ENCODE data around the gene MAP2K2.

MAP2K2 gene

GRCh38 chr19:4077800-4078684 lies 45.9 kb downstream of the MAP2K2 start:
- DNase-seq (ENCODE audit: low read depth, low spot score) = no peak

- DNase-seq (ENCODE audit: low read depth, low spot score) = no peak
Observed at GRCh38 chr19:4077007-4077374, 46.9 kb downstream of the MAP2K2 start.

GRCh38 chr19:4075373-4075772 lies 48.5 kb downstream of the MAP2K2 start:
- no peak for DNase-seq (ENCODE audit: low read depth, low spot score)

DNA sequence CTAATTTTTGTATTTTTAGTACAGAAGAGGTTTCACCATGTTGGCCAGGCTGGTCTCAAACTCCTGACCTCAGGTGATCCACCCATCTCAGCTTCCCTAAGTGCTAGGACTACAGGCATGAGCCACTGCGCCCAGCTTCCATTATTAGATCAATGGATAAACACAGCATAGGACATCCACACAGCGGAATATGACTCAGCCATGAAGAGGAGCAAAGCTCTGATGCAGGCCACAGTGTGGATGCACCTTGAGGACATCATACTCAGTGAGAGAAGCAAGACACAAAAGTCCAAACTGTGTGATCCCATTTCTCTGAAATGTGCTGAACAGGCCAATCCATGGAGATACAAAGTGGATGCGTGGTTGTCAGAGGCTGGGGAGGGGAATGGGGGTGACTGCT lies 52.3 kb downstream of the MAP2K2 start:
- no peak for DNase-seq (ENCODE audit: low read depth, low spot score)

GRCh38 chr19:4069331-4069959 lies 54.5 kb downstream of the MAP2K2 start:
- no peak for DNase-seq (ENCODE audit: low read depth, low spot score)

GRCh38 chr19:4068047-4068966 lies 55.6 kb downstream of the MAP2K2 start:
- DNase-seq (ENCODE audit: low read depth, low spot score) = no peak

GRCh38 chr19:4067396-4068046 lies 56.4 kb downstream of the MAP2K2 start:
- DNase-seq (ENCODE audit: low read depth, low spot score) = no peak

- peak; percentile 47 for DNase-seq (ENCODE audit: low read depth, low spot score)
Observed at GRCh38 chr19:4066682-4067395, 57.1 kb downstream of the MAP2K2 start, which contains the start of gene ZBTB7A. ZBTB7A (minus strand) TSS chr19:4066899; CDS start chr19:4055232, 11,667 bp downstream.

DNA sequence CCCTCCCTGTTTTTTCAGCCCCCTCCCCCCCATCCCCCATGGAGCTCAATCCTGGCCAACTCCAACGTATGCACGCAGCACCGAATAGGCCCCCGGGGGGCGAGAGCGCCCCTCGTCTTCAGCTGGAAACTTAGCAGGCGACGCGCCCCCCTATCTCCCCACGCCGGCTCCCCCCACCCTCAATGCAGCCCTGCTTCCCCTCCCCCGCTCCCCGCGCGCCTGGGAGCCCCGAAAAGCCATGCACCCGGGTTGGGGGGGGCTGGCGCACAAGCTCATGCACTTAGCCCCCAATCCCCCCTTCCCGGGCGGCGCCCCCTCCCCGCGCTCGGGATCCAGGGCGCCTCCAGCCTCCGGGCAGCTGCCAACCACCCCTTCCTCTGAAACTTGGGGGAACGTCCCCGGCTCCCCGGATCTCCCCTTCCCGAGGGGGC lies 57.7 kb downstream of the MAP2K2 start:
- no peak for DNase-seq (ENCODE audit: low read depth, low spot score)

DNA sequence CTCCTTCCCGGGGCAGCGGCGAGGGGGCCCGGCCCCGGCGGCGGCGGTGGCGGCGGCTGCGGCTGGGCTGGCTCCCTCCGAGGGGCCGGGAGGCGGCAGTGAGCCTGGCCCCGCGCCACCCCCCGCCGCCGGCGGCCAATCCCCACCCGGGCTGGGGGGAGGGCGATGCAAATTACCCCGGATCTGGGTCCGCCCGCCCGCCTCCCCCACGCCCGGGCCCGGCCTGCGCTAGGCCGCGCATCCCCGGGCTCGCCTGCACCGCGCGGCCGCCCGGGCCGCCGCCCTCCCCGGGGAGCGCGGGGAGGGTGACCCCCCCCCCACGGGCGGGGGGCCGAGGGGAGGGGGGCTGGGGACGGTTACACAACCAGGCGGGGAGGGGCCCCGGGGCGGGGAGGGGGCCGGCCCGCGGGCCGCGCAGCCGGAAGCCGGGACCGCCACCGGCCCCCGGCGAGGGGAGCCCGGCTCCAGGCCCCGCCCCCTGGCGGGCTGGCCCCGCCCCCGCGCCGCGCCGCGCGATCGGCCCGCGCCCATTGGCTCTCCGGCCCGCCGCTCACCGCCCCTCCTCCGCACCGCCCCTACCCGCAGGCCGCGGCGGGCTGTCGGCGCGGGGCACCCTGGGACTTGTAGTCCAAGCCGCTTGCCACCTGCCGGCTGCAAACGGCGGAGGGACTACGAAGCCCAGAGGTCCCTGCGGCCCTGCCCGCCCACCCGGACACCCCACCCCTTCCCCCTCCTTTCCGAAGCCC lies 58.3 kb downstream of the MAP2K2 start:
- DNase-seq (ENCODE audit: low read depth, low spot score) = peak; percentile 93

GRCh38 chr19:4064496-4065260 lies 59.2 kb downstream of the MAP2K2 start:
- DNase-seq (ENCODE audit: low read depth, low spot score) = no peak

GRCh38 chr19:4064149-4064495 lies 59.8 kb downstream of the MAP2K2 start:
- no peak for DNase-seq (ENCODE audit: low read depth, low spot score)

DNA sequence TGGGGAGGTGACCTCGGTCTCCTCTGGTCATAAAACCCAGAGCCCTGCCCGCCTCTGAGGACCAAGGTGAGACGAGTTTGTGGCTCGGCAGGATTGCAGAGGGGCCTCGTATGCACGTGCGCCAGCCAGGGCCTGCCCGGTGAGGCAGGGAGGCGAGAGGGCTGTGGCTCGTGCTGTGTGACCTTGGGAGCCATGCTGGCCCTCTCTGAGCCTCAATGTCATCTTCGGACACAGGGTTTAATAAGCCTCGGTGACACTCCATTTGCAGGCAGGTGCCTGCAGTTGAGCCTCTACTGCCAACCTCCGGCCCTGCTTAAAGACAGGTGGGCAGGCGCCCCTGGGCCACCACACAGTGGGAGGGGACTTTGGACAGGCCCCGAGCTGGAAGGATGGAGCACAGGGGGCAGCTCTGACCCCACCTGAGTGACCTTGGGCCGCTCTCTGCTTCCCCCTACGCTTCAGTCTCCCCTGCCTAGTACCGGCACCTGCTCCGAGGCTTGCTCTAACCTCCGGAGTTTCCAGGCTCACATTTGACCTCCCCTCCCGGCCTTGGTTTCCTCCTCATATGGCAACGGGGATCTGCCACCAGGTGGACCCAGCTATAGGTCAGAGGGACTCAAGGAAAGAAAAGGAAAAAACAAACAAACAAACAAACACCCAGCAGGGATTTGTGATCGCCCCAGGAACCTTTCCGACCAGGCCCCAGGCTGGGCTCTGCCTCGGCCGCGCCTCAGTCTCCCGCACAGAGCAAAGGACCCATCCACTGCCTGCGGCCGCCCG lies 60.4 kb downstream of the MAP2K2 start:
- no peak for DNase-seq (ENCODE audit: low read depth, low spot score)

DNA sequence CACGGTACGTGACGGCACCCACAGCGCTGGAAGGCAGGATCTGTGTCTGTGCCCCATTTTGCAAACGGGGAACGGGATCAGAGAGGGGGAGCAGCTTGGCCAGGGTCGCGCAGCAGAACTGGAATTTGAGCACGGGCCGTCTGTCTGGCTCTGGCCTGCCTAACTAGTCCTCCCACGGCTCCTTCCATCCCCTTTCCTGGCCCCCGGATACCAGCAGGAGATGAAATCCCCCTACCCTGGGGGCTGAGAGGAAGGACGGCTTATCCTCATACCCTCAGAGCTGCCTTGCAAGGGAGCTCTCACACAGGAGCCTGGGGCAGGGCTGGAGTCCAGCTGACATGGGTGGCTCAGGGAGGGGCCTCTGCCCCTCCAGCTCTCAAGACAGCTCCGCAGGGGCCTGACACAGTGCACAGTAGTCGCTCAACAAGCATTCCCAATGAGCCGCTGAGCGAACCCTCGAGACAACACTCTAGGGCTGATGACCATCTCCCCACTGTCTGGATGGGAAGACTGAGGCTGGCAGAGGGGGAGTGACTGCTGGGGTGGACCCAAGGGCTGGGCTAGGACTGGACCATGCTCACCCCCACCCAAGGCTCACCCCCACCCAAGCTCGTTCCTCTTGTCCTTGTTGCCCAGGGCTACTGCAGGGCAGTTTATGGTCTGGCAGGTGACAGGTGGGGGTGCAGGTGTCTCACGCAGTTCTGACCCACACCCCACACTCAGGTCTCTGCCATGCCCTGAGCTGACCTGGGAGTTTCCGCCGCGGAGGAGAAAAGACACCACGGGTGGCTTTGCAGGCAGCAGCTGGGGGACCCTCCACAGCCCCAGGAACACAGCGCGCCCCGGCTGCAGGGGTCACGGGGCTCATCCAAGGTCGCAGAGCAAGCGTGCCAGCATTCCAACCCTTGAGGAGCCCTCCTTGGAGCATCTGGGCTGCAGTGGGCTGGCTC lies 61.2 kb downstream of the MAP2K2 start:
- no peak for DNase-seq (ENCODE audit: low read depth, low spot score)

- DNase-seq (ENCODE audit: low read depth, low spot score) = no peak
Observed at GRCh38 chr19:4061683-4062418, 62.1 kb downstream of the MAP2K2 start.

- DNase-seq (ENCODE audit: low read depth, low spot score) = no peak
Observed at GRCh38 chr19:4061178-4061682, 62.7 kb downstream of the MAP2K2 start.

All from activated naive CD8-positive, alpha-beta T cell treated with anti-CD3 and anti-CD28 coated beads, Interleukin-2, amount 50 U/mL, for 16 hours (primary cell).